PC-9 (cell line): ENCODE results near the gene AGMO. TPM values are rescaled to one million over a fixed set of nuclear protein-coding genes. Genes with fewer than 3 reads are reported as not detected.

Source experiments
- BruUV-seq: library from RNA; stranded (reverse); fragments of 400-500 nt; replicated peaks from 2 replicates; lab custom pipeline; 2021; lab: Mats Ljungman, UMichigan
- CTCF ChIA-PET: fragments of 300-600 bp; sonication (Branson Sonifier 250); formaldehyde crosslinking; loops from one replicate; lab custom pipeline; 2022; ENCODE audit warnings: antibody characterized with exemption; lab: Charles Lee
- POLR2A ChIA-PET: fragments of 300-600 bp; sonication (Branson Sonifier 250); formaldehyde crosslinking; loops from one replicate; lab custom pipeline; 2022; ENCODE audit warnings: antibody characterized with exemption; ENCODE audit not compliant: unreplicated experiment; lab: Charles Lee
- DNase-seq, 2 experiments: peaks; one replicate each; pipeline versions ENCODE4 v3.0.0 to v3.0.0-alpha.2; 2015 to 2022; ENCODE audit warnings: mixed read lengths in 1 of 2
- H2AFZ ChIP-seq: fragments of 200-600 bp; sonication (generic); 2 replicates; pipeline ENCODE4 v1.8.1; 2017; ENCODE audit warnings: antibody characterized with exemption
- H3F3A ChIP-seq: fragments of 200-600 bp; sonication (generic); 2 replicates; pipeline ENCODE4 v1.8.1; 2017; ENCODE audit warnings: antibody characterized with exemption, mild to moderate bottlenecking, low read depth; ENCODE audit not compliant: insufficient read depth
- H3K27ac ChIP-seq: fragments of 200-600 bp; sonication (generic); 2 replicates; pipeline ENCODE4 v1.6.1; 2016; ENCODE audit warnings: mixed run types
- H3K27me3 ChIP-seq: fragments of 200-600 bp; sonication (generic); 2 replicates; pipeline ENCODE4 v1.6.1; 2016; ENCODE audit warnings: low read depth, mixed run types; ENCODE audit not compliant: insufficient read depth
- H3K36me3 ChIP-seq: fragments of 200-600 bp; sonication (generic); 2 replicates; pipeline ENCODE4 v1.6.1; 2016; ENCODE audit warnings: low read depth, mixed run types
- H3K4me1 ChIP-seq: fragments of 200-600 bp; sonication (generic); replicated peaks from 2 replicates; pipeline ENCODE4 v1.6.1; 2016; ENCODE audit warnings: mixed run types; ENCODE audit not compliant: insufficient read depth
- H3K4me2 ChIP-seq: fragments of 200-600 bp; sonication (generic); 2 replicates; pipeline ENCODE4 v1.6.1; 2017; ENCODE audit warnings: mixed run types
- H3K4me3 ChIP-seq: fragments of 200-600 bp; sonication (generic); 2 replicates; pipeline ENCODE4 v1.6.1; 2016; ENCODE audit warnings: mixed run types
- H3K79me2 ChIP-seq: fragments of 200-600 bp; sonication (generic); 2 replicates; pipeline ENCODE4 v1.6.1; 2017; ENCODE audit warnings: low read depth, mixed run types
- H3K9me2 ChIP-seq: fragments of 200-600 bp; sonication (generic); 2 replicates; pipeline ENCODE4 v1.8.1; 2017; ENCODE audit warnings: mild to moderate bottlenecking; ENCODE audit not compliant: insufficient read depth
- H3K9me3 ChIP-seq: fragments of 200-600 bp; sonication (generic); 2 replicates; pipeline ENCODE4 v1.8.1; 2016; ENCODE audit warnings: low read depth; ENCODE audit not compliant: insufficient read depth
- H4K20me1 ChIP-seq: fragments of 200-600 bp; sonication (generic); 2 replicates; pipeline ENCODE4 v1.8.1; 2017; ENCODE audit not compliant: insufficient read depth
- EZH2 ChIP-seq: fragments of 200-600 bp; sonication (generic); IDR thresholded peaks from 2 replicates; pipeline ENCODE4 v1.8.0; 2017; ENCODE audit warnings: antibody characterized with exemption, low read depth
- intact Hi-C: fragments of 100-400 bp; cut with micrococcal nuclease; formaldehyde crosslinking; loops from one replicate; pipeline ENCODE4 v1.10.0; 2022; ENCODE audit not compliant: unreplicated experiment
- total RNA-seq: library from RNA; stranded (reverse); gene quantifications from 2 replicates; pipeline ENCODE4 v1.2.3, GENCODE V29; 2021
- TF ChIP-seq, protein P1 (sequence below): fragments of 200-600 bp; sonication (generic); conservative IDR thresholded peaks from 2 replicates; pipeline ENCODE4 v1.6.1; 2017; ENCODE audit warnings: mixed run types, antibody characterized with exemption, mild to moderate bottlenecking, moderate library complexity

AGMO gene
- total RNA-seq, 1 experiment from 2014 or later = not detected

DNA sequence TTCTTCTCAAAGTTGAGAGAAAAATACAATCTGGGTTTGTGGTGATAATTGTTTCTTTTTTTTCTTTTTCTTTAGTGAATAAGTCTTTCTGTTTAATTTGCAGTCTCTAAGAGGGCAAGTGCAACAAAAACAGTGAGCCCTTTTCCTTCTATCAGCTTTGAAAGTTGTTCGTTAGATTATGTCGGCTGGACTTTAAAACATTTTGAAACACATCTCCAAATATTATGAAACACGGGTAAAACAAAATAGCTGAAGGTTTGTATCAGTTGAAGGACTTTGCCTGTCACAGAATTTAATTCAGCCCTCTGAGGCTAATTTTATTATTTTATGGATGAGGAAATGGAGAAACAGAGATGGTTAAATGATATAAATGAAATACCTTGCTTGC is 85.3 kb downstream of the AGMO start:
- intact Hi-C loops = no loop called here
- Histone ChIP-seq H3F3A (no peaks in the 10 kb centered on the region), H3K4me1 (no peaks in the 10 kb centered on the region), H3K27ac (no peak overlapping the region), H3K9me3 (no peaks in the 10 kb centered on the region), H4K20me1 (no peaks in the 10 kb centered on the region), H2AFZ (no peak overlapping the region), H3K36me3 (no peaks in the 10 kb centered on the region), H3K27me3 (no peaks in the 10 kb centered on the region), H3K9me2 (no peaks in the 10 kb centered on the region), H3K79me2 (no peaks in the 10 kb centered on the region), H3K4me2 (no peak overlapping the region), H3K4me3 (no peak overlapping the region)
- TF ChIP-seq, protein P1, sequence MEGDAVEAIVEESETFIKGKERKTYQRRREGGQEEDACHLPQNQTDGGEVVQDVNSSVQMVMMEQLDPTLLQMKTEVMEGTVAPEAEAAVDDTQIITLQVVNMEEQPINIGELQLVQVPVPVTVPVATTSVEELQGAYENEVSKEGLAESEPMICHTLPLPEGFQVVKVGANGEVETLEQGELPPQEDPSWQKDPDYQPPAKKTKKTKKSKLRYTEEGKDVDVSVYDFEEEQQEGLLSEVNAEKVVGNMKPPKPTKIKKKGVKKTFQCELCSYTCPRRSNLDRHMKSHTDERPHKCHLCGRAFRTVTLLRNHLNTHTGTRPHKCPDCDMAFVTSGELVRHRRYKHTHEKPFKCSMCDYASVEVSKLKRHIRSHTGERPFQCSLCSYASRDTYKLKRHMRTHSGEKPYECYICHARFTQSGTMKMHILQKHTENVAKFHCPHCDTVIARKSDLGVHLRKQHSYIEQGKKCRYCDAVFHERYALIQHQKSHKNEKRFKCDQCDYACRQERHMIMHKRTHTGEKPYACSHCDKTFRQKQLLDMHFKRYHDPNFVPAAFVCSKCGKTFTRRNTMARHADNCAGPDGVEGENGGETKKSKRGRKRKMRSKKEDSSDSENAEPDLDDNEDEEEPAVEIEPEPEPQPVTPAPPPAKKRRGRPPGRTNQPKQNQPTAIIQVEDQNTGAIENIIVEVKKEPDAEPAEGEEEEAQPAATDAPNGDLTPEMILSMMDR = no peak
- no peak for TF ChIP-seq EZH2
- no peak for DNase-seq
- ChIA-PET CTCF (no interaction called here), POLR2A (no interaction called here)
- no TSS peak for BruUV-seq

DNA sequence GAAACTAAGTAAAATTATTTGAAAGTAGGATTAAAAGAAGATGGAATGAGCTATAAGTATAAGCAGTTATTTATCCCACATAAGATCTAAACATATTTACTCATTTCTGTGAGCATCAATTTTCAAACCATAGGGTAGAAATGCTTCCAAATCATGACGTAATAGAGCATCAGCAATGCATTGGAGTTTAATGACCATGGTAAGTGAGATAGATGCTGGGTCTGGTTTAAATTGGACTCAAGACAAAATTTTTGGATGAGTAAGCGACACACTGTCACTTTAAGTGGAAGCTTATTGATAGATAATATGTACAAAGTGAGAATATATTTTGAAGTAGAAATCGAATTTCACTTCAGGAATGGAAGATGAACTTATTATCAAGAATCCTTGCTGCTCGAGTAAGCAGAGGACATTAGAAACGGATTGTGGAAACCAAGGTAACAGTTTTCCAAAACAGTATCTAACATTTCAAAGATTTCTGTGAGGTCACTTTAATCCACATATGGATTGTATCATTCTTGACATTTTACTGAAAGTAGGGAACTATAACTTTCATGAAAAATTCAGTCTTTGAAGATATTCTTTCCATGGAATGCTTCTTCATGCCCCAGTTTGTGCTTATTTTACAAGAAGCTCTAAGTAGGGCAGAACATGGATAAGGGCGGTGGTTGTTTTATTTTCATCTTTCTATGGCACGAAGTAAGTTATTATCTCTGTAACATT is 85.8 kb downstream of the AGMO start:
- TF ChIP-seq, protein P1 = no peak
- no peak for TF ChIP-seq EZH2
- POLR2A ChIA-PET = no interaction called here
- Histone ChIP-seq H3F3A (no peaks in the 10 kb centered on the region), H3K36me3 (no peaks in the 10 kb centered on the region), H3K27me3 (no peaks in the 10 kb centered on the region), H3K79me2 (no peaks in the 10 kb centered on the region), H3K9me2 (no peaks in the 10 kb centered on the region), H3K4me2 (no peak overlapping the region), H3K9me3 (no peaks in the 10 kb centered on the region), H4K20me1 (no peaks in the 10 kb centered on the region), H3K4me1 (no peaks in the 10 kb centered on the region), H3K27ac (no peak overlapping the region), H3K4me3 (no peak overlapping the region), H2AFZ (no peak overlapping the region)
- BruUV-seq = no TSS peak
- CTCF ChIA-PET = no interaction called here
- intact Hi-C loops = no loop called here
- no peak for DNase-seq

DNA sequence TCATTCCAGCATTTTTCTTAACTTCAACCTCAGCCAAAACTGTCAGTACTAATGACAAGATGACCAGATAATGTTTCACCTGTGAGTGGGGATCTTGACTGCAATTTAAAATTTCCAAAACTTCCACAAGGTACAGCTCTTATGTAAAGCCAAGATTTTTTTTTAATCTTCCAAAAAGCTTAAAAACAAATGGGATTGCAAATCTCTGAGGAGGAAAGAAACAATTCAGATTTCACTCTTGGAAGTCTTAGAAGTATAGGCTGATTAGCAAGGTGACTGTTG is 90.2 kb downstream of the AGMO start:
- TF ChIP-seq, protein P1 = no peak
- no peak for TF ChIP-seq EZH2
- BruUV-seq = no TSS peak
- no peak for DNase-seq
- H3K4me3 ChIP-seq = no peak overlapping the region
- H2AFZ ChIP-seq = no peak overlapping the region
- intact Hi-C loops = no loop called here
- H3K9me3 ChIP-seq = no peaks in the 10 kb centered on the region
- no peaks in the 10 kb centered on the region for H3K27me3 ChIP-seq
- H3K27ac ChIP-seq = no peak overlapping the region
- H3K4me1 ChIP-seq = no peaks in the 10 kb centered on the region
- POLR2A ChIA-PET = no interaction called here
- H4K20me1 ChIP-seq = no peaks in the 10 kb centered on the region
- no peaks in the 10 kb centered on the region for H3F3A ChIP-seq
- no peaks in the 10 kb centered on the region for H3K9me2 ChIP-seq
- CTCF ChIA-PET = no interaction called here
- no peaks in the 10 kb centered on the region for H3K79me2 ChIP-seq
- H3K36me3 ChIP-seq = no peaks in the 10 kb centered on the region
- no peak overlapping the region for H3K4me2 ChIP-seq
